ENCODE data around the gene LPCAT1. TPM values are rescaled to one million over a fixed set of nuclear protein-coding genes. Genes with fewer than 3 reads are reported as not detected.

LPCAT1 gene
- total RNA-seq, 2 donors from 2014 or later, result 78.5 to 124 TPM

GRCh38 chr5:1564824-1565736 lies 41.3 kb upstream of the LPCAT1 start:
- Mint-ChIP-seq H3K27me3 (ENCODE audit: insufficient read depth) (peaks cover 4% of the 10 kb centered on the region), H3K9me3 (peaks cover 17% of the 10 kb centered on the region), H3K36me3 (ENCODE audit: low read depth) (peaks cover 7% of the 10 kb centered on the region), H3K4me1 (peaks cover 2% of the 10 kb centered on the region), H3K27ac (no peak overlapping the region), H3K4me3 (no peak overlapping the region)
- Histone ChIP-seq H3K36me3 (ENCODE audit: control insufficient read depth, insufficient read depth, low read length) (peaks cover 12% of the 10 kb centered on the region), H3K4me1 (ENCODE audit: control insufficient read depth, insufficient read depth, low read length) (no peaks in the 10 kb centered on the region), H3K27me3 (ENCODE audit: control insufficient read depth, insufficient read depth, low read length, poor library complexity, severe bottlenecking) (no peaks in the 10 kb centered on the region), H3K9me3 (ENCODE audit: control insufficient read depth, low read length) (peaks cover 1% of the 10 kb centered on the region), H3K27ac (ENCODE audit: low read depth, low read length) (no peak overlapping the region), H3K9ac (ENCODE audit: extremely low read depth, low read length, poor library complexity, severe bottlenecking) (no peak overlapping the region), H3K4me3 (ENCODE audit: low read length) (no peak overlapping the region)
- no peak for DNase-seq
- TF ChIP-seq CTCF (conservative IDR thresholded peaks at IDR 0.05), result no peak
- WGBS, 2 experiments (ENCODE audit: insufficient coverage in 1 of 2, insufficient read length in 1 of 2), result 92 to 97% methylated on average over 10 to 22 of the region's 22 CpGs

- Mint-ChIP-seq H3K4me1 (peaks cover 2% of the 10 kb centered on the region), H3K27me3 (ENCODE audit: insufficient read depth) (peaks cover 4% of the 10 kb centered on the region), H3K36me3 (ENCODE audit: low read depth) (peaks cover 2% of the 10 kb centered on the region), H3K4me3 (no peak overlapping the region), H3K9me3 (peaks cover 15% of the 10 kb centered on the region), H3K27ac (no peak overlapping the region)
- Histone ChIP-seq H3K36me3 (ENCODE audit: control insufficient read depth, insufficient read depth, low read length) (peaks cover 7% of the 10 kb centered on the region), H3K4me3 (ENCODE audit: low read length) (no peak overlapping the region), H3K27ac (ENCODE audit: low read depth, low read length) (no peak overlapping the region), H3K4me1 (ENCODE audit: control insufficient read depth, insufficient read depth, low read length) (no peaks in the 10 kb centered on the region), H3K9me3 (ENCODE audit: control insufficient read depth, low read length) (no peaks in the 10 kb centered on the region), H3K27me3 (ENCODE audit: control insufficient read depth, insufficient read depth, low read length, poor library complexity, severe bottlenecking) (no peaks in the 10 kb centered on the region), H3K9ac (ENCODE audit: extremely low read depth, low read length, poor library complexity, severe bottlenecking) (no peak overlapping the region)
- DNase-seq, result no peak
- WGBS, 2 experiments (ENCODE audit: insufficient coverage in 1 of 2, insufficient read length in 1 of 2), result 72 to 80% methylated on average over 9 to 14 of the region's 14 CpGs
- TF ChIP-seq CTCF (conservative IDR thresholded peaks at IDR 0.05), result no peak
Measured at GRCh38 chr5:1564182-1564748, 40.5 kb upstream of the LPCAT1 start.

GRCh38 chr5:1563617-1564181 lies 39.9 kb upstream of the LPCAT1 start:
- H3K27me3 ChIP-seq (ENCODE audit: control insufficient read depth, insufficient read depth, low read length, poor library complexity, severe bottlenecking), result no peaks in the 10 kb centered on the region
- H3K9me3 Mint-ChIP-seq, result peaks cover 15% of the 10 kb centered on the region
- no peak for DNase-seq
- H3K36me3 ChIP-seq (ENCODE audit: control insufficient read depth, insufficient read depth, low read length), result peaks cover 5% of the 10 kb centered on the region
- H3K4me3 Mint-ChIP-seq, result no peak overlapping the region
- no peak overlapping the region for H3K4me3 ChIP-seq (ENCODE audit: low read length)
- H3K4me1 ChIP-seq (ENCODE audit: control insufficient read depth, insufficient read depth, low read length), result no peaks in the 10 kb centered on the region
- no peak for TF ChIP-seq CTCF (conservative IDR thresholded peaks at IDR 0.05)
- peaks cover 2% of the 10 kb centered on the region for H3K4me1 Mint-ChIP-seq
- peaks cover 2% of the 10 kb centered on the region for H3K36me3 Mint-ChIP-seq (ENCODE audit: low read depth)
- no peaks in the 10 kb centered on the region for H3K9me3 ChIP-seq (ENCODE audit: control insufficient read depth, low read length)
- 85% methylated on average over 7 of the region's 7 CpGs; no CpG with 5 or more reads in 1 of the 2 experiments for WGBS, 2 experiments (ENCODE audit: insufficient coverage in 1 of 2, insufficient read length in 1 of 2)
- H3K27me3 Mint-ChIP-seq (ENCODE audit: insufficient read depth), result peaks cover 4% of the 10 kb centered on the region
- H3K27ac Mint-ChIP-seq, result no peak overlapping the region
- H3K9ac ChIP-seq (ENCODE audit: extremely low read depth, low read length, poor library complexity, severe bottlenecking), result no peak overlapping the region
- no peak overlapping the region for H3K27ac ChIP-seq (ENCODE audit: low read depth, low read length)

Measured in endodermal cell (in vitro differentiated cells).